Glutamatergic neuron (in vitro differentiated cells): ENCODE measurements around the gene SYT9. TPM values are rescaled to one million over a fixed set of nuclear protein-coding genes. Genes with fewer than 3 reads are reported as not detected.

ENCODE experiments used
- DNase-seq: peaks from one replicate; pipeline ENCODE4 v3.0.0; 2022
- H3K27ac Mint-ChIP-seq: one replicate; pipeline ENCODE4 v1.8.0; 2020; ENCODE audit warnings: mild to moderate bottlenecking, mixed read lengths, inconsistent platforms; ENCODE audit not compliant: unreplicated experiment
- H3K27me3 Mint-ChIP-seq: one replicate; pipeline ENCODE4 v1.8.0; 2020; ENCODE audit warnings: mild to moderate bottlenecking, moderate library complexity, mixed read lengths, inconsistent platforms; ENCODE audit not compliant: unreplicated experiment
- H3K36me3 Mint-ChIP-seq: one replicate; pipeline ENCODE4 v1.8.0; 2020; ENCODE audit warnings: mild to moderate bottlenecking, mixed read lengths, inconsistent platforms; ENCODE audit not compliant: unreplicated experiment
- H3K4me1 Mint-ChIP-seq: one replicate; pipeline ENCODE4 v1.8.0; 2020; ENCODE audit warnings: mild to moderate bottlenecking, low read depth, mixed read lengths, inconsistent platforms; ENCODE audit not compliant: unreplicated experiment
- H3K4me3 Mint-ChIP-seq: one replicate; pipeline ENCODE4 v1.8.0; 2020; ENCODE audit warnings: mild to moderate bottlenecking, mixed read lengths, inconsistent platforms; ENCODE audit not compliant: unreplicated experiment
- H3K9me3 Mint-ChIP-seq: one replicate; pipeline ENCODE4 v1.8.0; 2020; ENCODE audit warnings: mild to moderate bottlenecking, moderate library complexity, mixed read lengths, inconsistent platforms; ENCODE audit not compliant: unreplicated experiment
- total RNA-seq: library from RNA; stranded (reverse); fragmentation: NEBNext Ultra II Directional; extraction: Animal tissue kit (Norgen Biotek cat#: 25700); gene quantifications from one replicate; pipeline ENCODE4 v1.2.1, GENCODE V29; 2021; ENCODE audit not compliant: unreplicated experiment
- TF ChIP-seq, protein P1 (sequence below): fragments of 200-600 bp; sonication (generic); IDR thresholded peaks from one replicate; pipeline ENCODE4 v1.5.0; 2021; ENCODE audit not compliant: partially characterized antibody, unreplicated experiment

The SYT9 gene
- total RNA-seq, 1 donor from 2014 or later: 3.7 TPM

DNA sequence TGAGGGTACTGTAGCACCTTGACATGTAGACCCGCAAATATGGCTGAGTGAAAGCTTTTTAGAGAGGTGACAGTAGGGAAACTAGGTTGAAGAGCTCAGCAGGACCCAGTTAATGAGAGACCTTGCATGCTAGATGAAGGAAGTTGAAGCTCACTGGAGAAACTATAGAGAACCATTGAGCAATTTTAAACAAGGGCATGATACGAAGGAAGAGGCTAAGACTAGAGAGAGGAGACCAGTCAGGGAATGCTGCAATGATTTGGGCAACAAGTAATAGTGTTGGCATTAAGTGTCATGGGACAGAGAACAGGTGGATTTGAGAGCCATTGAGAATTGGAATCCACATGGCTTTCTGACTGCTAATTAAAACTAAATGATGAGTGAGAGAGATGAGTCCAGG lies 237.7 kb downstream of the SYT9 start:
- no peak overlapping the region for H3K4me3 Mint-ChIP-seq
- H3K9me3 Mint-ChIP-seq: no peaks in the 10 kb centered on the region

DNA sequence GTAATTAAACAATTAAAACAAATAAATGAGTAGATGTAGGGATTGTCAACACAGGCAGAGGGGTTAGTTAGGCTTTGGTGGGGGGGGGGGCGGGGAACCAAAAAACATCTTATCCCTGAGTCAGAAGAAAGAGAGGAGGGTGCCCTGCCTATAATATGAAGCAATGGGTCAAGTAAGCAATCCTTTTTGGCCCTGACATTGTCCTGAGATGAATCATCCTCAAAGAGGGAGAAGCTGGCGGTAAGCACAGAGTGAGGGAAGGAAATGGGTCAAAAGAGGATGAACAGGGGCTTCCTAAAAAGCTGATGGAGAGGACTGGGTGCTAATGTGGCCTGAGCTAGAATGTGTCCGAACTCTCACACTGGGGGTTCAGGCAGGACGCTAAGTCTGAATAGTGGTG lies 238.3 kb downstream of the SYT9 start:
- no peaks in the 10 kb centered on the region for H3K9me3 Mint-ChIP-seq
- no peak for DNase-seq
- TF ChIP-seq, protein P1, sequence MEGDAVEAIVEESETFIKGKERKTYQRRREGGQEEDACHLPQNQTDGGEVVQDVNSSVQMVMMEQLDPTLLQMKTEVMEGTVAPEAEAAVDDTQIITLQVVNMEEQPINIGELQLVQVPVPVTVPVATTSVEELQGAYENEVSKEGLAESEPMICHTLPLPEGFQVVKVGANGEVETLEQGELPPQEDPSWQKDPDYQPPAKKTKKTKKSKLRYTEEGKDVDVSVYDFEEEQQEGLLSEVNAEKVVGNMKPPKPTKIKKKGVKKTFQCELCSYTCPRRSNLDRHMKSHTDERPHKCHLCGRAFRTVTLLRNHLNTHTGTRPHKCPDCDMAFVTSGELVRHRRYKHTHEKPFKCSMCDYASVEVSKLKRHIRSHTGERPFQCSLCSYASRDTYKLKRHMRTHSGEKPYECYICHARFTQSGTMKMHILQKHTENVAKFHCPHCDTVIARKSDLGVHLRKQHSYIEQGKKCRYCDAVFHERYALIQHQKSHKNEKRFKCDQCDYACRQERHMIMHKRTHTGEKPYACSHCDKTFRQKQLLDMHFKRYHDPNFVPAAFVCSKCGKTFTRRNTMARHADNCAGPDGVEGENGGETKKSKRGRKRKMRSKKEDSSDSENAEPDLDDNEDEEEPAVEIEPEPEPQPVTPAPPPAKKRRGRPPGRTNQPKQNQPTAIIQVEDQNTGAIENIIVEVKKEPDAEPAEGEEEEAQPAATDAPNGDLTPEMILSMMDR: no peak
- H3K36me3 Mint-ChIP-seq: no peaks in the 10 kb centered on the region
- H3K4me3 Mint-ChIP-seq: no peak overlapping the region
- H3K27ac Mint-ChIP-seq: no peak overlapping the region
- H3K4me1 Mint-ChIP-seq: no peaks in the 10 kb centered on the region
- peaks cover 2% of the 10 kb centered on the region for H3K27me3 Mint-ChIP-seq

More for the DNA sequence above, 237.7 kb downstream of the SYT9 start:
- TF ChIP-seq, protein P1: no peak
- Mint-ChIP-seq H3K27ac (no peak overlapping the region), H3K27me3 (peaks cover 2% of the 10 kb centered on the region), H3K36me3 (no peaks in the 10 kb centered on the region), H3K4me1 (no peaks in the 10 kb centered on the region)
- no peak for DNase-seq

DNA sequence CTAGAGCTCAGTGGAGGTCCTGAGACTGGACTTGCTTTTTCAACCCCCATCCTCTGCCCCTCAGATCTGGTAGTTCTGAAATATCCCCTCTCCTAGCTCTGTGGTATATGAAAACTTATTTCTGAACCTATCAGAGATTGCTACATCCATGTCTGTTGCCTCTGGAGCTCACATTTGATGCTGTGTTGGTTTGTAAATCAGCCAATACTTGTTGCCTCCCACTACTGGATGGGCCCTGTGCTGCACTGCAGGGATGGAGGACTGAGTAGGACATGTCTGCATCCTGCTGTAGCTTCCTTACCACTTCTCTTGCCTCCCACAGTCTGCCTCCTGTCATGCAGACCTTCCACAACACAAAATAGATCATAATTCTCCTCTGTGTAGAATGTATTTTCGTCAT lies 238.8 kb downstream of the SYT9 start:
- Mint-ChIP-seq H3K27ac (no peak overlapping the region), H3K36me3 (no peaks in the 10 kb centered on the region), H3K27me3 (peaks cover 2% of the 10 kb centered on the region), H3K9me3 (no peaks in the 10 kb centered on the region), H3K4me3 (no peak overlapping the region), H3K4me1 (no peaks in the 10 kb centered on the region)
- no peak for DNase-seq
- TF ChIP-seq, protein P1: no peak

DNA sequence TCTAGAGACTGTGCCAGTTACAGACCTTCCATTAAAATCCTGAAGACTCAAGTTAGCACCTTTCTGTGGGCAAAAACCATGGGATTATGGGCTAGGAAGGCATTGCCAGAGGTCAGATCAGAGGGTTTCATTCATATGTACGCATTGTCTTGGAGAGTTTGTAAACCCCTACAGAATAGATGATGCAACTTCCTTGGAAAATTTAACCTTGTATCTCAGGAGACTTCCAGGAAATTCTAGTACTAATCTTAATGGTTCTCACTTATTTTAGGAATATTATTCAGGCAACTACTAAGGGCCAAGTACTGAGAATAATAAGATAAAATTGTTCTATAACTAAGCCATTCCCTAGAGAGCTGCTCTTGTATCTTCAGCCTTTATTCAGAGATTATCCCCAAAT lies 240.5 kb downstream of the SYT9 start:
- DNase-seq: no peak
- Mint-ChIP-seq H3K9me3 (no peaks in the 10 kb centered on the region), H3K36me3 (no peaks in the 10 kb centered on the region), H3K27me3 (peaks cover 2% of the 10 kb centered on the region), H3K4me1 (no peaks in the 10 kb centered on the region), H3K27ac (no peak overlapping the region), H3K4me3 (no peak overlapping the region)
- TF ChIP-seq, protein P1: no peak

DNA sequence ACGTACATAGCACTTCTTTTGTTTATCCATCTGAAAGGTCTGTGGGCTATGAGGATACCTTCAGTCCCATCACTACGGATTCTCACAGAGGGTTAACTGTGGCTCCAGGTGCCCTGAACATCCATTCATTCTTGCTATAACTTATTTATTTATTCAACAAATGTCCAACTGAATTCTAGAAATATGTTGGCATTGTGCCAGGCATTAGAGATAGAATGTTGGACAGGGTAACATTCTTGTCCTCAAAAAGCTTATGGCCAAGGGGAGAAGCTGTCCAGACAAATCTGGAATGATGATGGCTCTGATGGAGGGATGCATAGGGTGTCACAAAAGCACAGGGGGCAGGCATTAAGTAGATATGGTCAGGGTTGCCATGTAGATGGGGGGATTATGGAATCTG lies 242.0 kb downstream of the SYT9 start:
- Mint-ChIP-seq H3K27ac (no peak overlapping the region), H3K4me3 (no peak overlapping the region), H3K4me1 (no peaks in the 10 kb centered on the region), H3K9me3 (no peaks in the 10 kb centered on the region), H3K27me3 (peaks cover 2% of the 10 kb centered on the region), H3K36me3 (no peaks in the 10 kb centered on the region)
- TF ChIP-seq, protein P1: no peak
- no peak for DNase-seq
